Upper lobe of left lung (tissue), 4 donors: ENCODE results near the gene LRP2BP.

ENCODE experiments used
- POLR2A ChIP-seq, 4 donors: fragments of 450-650 bp; IDR thresholded peaks; one replicate each; pipeline ENCODE4 v1.5.1; 2016 to 2017; ENCODE audit warnings: antibody characterized with exemption in 4 of 4, mild to moderate bottlenecking in 2 of 4
- POLR2AphosphoS5 ChIP-seq, 2 donors: sonication (generic); formaldehyde crosslinking; IDR thresholded peaks; one replicate each; pipeline ENCODE4 v1.5.1; 2017; ENCODE audit warnings: antibody characterized with exemption in 2 of 2
- TF ChIP-seq, protein P1 (sequence below), 6 experiments: fragments of 450-650 bp in 4 of 6; fragments of 200-600 bp in 2 of 6; sonication (generic) in 2 of 6; IDR thresholded peaks; one replicate each; pipeline ENCODE4 v1.5.1; 2016 to 2019; ENCODE audit warnings: antibody characterized with exemption in 6 of 6

DNA sequence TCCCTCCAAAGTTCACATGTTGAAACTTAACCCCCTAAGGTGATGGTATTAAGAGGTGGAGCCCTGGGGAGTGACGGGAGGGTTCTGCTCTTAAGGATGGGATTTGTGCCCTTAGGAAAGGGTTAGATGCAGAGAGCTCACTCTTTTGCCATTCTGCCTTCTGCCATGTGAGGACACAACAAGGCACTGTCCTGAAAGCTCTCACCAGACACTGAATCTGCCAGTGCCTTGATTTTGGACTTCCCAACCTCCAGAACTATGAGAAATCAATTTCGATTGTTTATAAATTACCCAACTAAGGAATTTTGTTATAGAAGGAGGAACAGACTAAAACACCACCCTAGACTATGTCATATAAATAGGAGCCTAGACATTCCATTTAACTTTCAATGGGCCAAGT is 11.7 kb downstream of the LRP2BP start:
- TF ChIP-seq, protein P1, sequence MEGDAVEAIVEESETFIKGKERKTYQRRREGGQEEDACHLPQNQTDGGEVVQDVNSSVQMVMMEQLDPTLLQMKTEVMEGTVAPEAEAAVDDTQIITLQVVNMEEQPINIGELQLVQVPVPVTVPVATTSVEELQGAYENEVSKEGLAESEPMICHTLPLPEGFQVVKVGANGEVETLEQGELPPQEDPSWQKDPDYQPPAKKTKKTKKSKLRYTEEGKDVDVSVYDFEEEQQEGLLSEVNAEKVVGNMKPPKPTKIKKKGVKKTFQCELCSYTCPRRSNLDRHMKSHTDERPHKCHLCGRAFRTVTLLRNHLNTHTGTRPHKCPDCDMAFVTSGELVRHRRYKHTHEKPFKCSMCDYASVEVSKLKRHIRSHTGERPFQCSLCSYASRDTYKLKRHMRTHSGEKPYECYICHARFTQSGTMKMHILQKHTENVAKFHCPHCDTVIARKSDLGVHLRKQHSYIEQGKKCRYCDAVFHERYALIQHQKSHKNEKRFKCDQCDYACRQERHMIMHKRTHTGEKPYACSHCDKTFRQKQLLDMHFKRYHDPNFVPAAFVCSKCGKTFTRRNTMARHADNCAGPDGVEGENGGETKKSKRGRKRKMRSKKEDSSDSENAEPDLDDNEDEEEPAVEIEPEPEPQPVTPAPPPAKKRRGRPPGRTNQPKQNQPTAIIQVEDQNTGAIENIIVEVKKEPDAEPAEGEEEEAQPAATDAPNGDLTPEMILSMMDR (IDR thresholded peaks at IDR 0.05): no peak
- TF ChIP-seq POLR2A (IDR thresholded peaks at IDR 0.05) (no peak), POLR2AphosphoS5 (IDR thresholded peaks at IDR 0.05) (no peak)
